Activated CD8-positive, alpha-beta memory T cell treated with anti-CD3 and anti-CD28 coated beads for 48 hours (primary cell): ENCODE results near the gene RTN4.

Source experiments
- DNase-seq, 3 experiments: peaks; one replicate each; pipeline ENCODE4 v3.0.0-alpha.2; 2020; ENCODE audit warnings: low read depth in 2 of 3, low spot score in 2 of 3

The RTN4 gene

DNA sequence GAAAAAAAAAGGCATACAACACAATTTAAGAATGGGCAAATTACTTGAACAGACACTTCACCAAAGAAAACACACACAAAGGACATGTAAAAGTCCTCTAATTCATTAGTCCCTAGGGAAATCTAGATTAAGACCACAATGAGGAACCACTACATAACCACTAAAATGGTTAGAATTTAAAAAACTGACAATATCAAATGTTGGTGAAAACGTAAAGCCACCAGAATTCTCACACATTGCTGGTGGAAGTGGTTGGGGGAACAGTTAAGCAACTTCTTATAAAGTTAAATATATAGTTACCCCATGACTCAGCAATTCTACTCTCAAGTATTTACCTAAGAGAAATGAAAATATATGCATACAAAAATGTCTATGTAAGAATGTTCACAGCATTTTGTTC lies 11.8 kb downstream of the RTN4 start:
- DNase-seq = no peak

DNA sequence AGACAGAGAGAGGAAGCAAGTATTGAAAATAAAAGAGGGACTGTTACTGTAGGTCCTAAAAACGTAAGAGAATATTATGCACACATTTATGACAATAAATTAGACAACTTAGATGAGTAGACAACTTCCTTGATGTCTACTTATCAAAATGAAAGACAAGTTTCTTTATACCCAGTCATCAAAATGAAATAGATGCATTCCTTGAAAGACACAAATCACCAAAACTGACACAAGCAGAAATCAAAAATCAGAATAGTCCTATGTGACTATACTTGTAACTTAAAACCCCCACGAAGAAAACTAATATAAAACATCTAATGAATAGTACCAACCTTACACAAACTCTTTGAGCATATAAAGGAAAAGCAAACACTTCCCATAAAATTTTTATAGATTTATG lies 14.5 kb downstream of the RTN4 start:
- no peak for DNase-seq

- no peak for DNase-seq
Measured at GRCh38 chr2:55033921-55034320, 16.3 kb downstream of the RTN4 start.

- no peak for DNase-seq
Measured at GRCh38 chr2:55033076-55033742, 17.0 kb downstream of the RTN4 start.

- DNase-seq = no peak
Measured at GRCh38 chr2:55031505-55031904, 18.7 kb downstream of the RTN4 start.

GRCh38 chr2:55030766-55031165 lies 19.5 kb downstream of the RTN4 start:
- DNase-seq = no peak

- no peak for DNase-seq
Measured at GRCh38 chr2:55029098-55029497, 21.2 kb downstream of the RTN4 start.

GRCh38 chr2:55027226-55027625 lies 23.0 kb downstream of the RTN4 start:
- DNase-seq = no peak

DNA sequence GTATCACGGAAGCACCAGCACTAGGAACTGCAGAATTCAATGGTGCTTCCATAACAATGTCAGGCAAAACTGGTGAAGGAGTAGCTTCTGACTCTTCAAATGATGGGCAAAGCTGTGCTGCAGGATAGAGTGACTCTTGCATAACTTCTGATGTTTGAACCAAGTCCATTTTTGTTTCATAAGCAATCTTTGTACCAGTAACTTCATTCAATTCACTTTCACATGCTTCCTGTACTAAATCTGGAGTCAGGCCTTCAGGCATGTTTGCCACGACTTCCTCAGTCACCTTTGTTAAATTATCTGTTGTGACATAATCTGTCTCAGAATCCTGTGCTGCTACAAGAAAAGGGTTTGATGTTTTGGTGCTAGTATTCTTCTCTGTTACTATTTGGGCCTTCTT lies 24.0 kb downstream of the RTN4 start:
- DNase-seq = no peak

- DNase-seq = no peak
Measured at GRCh38 chr2:55025627-55026026, 24.6 kb downstream of the RTN4 start.

DNA sequence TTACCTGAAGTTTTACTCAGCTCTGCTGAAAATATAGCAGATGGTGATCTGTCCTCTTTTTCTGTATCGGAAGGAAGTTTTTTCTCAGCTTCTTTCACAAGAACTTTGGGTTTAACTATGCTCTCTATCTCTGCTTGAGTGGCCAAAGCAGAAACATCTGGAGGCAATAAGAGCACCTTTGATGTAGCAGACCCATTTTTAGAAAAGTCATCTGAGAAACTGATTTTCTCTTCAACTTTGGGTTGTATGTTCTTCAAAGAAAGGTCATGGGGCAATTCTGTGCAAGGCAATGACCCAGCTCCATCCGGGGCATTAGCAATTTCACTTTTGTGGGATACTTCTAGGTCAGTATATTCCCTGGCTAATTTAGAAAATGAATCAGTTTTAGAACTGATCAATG lies 25.2 kb downstream of the RTN4 start:
- no peak for DNase-seq

GRCh38 chr2:55022476-55022875 lies 27.8 kb downstream of the RTN4 start:
- no peak for DNase-seq

- DNase-seq = no peak
Measured at GRCh38 chr2:55019526-55020258, 30.6 kb downstream of the RTN4 start.

DNA sequence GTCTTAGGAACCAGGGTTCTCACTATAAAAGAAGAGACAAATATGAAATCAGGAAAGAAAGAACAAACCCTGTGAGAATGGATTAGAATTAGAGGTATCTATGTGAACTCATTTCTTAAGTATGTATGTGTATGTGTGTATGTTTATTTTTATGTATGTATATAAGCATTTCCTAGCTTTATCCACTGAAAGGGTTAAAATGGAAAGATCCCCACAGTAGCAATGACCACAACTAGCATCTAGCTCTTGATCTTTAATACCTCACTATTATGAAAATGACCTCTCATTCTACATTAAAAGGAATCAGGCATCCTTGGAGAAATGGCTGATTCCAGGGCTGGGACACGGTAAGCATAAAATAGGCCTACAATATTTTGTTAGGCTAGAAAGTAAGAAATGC lies 31.6 kb downstream of the RTN4 start:
- no peak for DNase-seq

GRCh38 chr2:55017880-55018279 lies 32.4 kb downstream of the RTN4 start:
- no peak for DNase-seq

- no peak for DNase-seq
Measured at GRCh38 chr2:55017428-55017827, 32.8 kb downstream of the RTN4 start.

GRCh38 chr2:55014962-55015939 lies 35.0 kb downstream of the RTN4 start:
- DNase-seq = no peak

GRCh38 chr2:55013936-55014335 lies 36.3 kb downstream of the RTN4 start:
- no peak for DNase-seq

DNA sequence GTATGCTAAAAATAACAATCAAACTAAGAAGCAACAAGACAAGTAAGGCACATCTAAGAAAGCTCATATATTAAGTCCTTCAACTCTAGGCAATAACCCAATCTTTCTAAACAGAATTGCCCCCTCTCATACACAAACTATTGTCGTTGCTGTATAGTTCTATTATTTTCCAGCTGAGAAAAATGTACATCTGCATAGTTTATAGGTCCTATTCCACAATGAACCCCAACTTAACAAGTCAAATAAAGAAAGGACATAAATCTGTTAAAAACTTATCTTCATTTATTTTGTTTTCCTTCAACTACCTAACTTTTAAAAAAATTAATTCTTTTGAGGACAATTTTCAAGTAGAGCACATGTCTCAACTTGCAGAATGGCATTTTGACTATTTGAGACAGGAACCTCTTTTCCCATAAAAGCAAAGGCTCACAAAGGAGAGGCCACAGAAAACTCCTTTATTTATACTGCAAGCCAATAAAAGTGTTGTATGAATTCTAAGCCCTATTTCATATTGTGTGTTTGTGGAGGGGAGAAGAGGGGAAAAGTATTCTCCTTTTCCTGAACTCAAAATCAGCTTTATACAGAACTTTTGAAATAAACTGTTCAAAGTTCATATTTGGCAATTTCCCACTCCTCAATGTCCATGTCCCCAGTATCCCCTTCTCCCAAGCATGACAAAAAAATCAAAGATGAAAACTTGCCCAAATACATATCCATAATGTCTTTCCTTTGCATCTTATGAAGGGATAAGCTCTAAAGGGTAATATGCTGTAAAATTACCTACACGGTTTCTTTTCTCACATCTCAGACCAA lies 37.4 kb downstream of the RTN4 start:
- DNase-seq = no peak

DNA sequence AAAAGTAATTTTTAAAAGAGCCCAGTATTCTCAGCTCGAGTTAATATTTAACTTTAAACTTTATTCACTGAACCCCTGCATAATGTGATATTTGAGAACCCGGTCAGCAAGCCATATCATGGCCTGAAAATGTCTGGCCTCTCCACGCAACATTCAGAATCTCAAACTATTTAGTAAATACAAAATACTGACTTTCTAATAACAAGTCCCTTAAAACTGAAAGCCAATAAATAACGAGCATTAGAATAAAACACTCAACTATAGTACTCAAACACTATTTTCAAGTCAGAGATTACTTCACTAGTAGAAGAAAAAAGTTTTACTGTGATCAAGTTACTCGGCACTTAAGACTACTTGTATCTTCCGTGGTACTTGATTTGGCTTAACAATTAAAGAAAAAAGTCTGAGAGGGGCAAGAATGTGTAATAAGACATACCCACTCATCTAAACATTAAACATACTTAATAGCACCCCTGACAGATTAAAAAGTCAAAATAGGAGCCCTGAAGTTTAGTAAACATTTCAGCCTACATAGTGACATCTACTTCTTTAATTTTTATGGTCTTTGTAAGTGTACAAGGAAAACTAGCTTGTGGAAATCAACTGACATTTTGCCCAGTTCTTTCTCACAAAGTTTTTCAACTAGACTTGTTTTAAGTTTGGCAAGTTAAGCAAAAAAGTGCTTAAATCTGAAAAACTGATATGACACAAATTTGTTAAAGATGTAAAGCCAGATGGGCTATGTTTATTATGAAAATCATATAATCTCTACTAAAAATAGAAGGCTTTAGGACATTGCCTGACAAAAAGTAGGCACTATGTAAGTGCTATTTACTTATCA lies 38.2 kb downstream of the RTN4 start:
- no peak for DNase-seq
